Astrocyte of the cerebellum (primary cell): Measurements from ENCODE around the gene SEH1L.

ENCODE experiments used
- DNase-seq: peaks from one replicate; pipeline ENCODE4 v3.0.0-alpha.2; 2011; ENCODE audit warnings: low read depth
- H3K4me3 ChIP-seq: 2 replicates; pipeline ENCODE4 v1.5.1; 2011; ENCODE audit warnings: mild to moderate bottlenecking, low read depth, low read length, moderate library complexity
- in situ Hi-C: cut with HindIII; loops from 2 replicates; pipeline ENCODE4 v1.10.0; 2017; ENCODE audit warnings: low sequenced_read_pairs
- TF ChIP-seq, protein P1 (sequence below): IDR thresholded peaks from 2 replicates; pipeline ENCODE4 v1.5.1; 2012; ENCODE audit warnings: low read length, low read depth, moderate library complexity, mild to moderate bottlenecking; ENCODE audit errors: missing control alignments

Gene SEH1L

DNA sequence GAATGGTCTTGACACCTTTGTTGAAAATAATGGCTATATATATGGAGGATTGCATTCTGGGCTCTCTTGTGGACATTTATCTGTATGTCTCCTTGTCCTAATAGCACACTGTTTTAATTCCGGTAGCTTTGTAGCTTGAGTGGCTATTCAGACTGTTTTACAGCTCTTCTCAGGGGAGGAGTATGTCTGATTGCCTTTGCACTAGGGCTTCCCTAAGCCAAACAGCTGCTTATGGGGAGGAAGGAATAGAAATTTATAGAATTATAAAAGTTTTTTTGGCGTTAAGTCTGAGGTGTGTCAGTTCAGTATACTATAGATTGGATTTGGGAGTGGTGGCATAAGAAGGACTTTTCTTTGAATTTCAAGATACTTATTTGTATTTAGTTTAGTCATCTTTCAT lies 12.6 kb downstream of the SEH1L start:
- in situ Hi-C loops: no loop called here
- no peak for DNase-seq
- no peak overlapping the region for H3K4me3 ChIP-seq
- TF ChIP-seq, protein P1, sequence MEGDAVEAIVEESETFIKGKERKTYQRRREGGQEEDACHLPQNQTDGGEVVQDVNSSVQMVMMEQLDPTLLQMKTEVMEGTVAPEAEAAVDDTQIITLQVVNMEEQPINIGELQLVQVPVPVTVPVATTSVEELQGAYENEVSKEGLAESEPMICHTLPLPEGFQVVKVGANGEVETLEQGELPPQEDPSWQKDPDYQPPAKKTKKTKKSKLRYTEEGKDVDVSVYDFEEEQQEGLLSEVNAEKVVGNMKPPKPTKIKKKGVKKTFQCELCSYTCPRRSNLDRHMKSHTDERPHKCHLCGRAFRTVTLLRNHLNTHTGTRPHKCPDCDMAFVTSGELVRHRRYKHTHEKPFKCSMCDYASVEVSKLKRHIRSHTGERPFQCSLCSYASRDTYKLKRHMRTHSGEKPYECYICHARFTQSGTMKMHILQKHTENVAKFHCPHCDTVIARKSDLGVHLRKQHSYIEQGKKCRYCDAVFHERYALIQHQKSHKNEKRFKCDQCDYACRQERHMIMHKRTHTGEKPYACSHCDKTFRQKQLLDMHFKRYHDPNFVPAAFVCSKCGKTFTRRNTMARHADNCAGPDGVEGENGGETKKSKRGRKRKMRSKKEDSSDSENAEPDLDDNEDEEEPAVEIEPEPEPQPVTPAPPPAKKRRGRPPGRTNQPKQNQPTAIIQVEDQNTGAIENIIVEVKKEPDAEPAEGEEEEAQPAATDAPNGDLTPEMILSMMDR: no peak

GRCh38 chr18:12960853-12961397 lies 13.1 kb downstream of the SEH1L start:
- no peak overlapping the region for H3K4me3 ChIP-seq
- TF ChIP-seq, protein P1: no peak
- no peak for DNase-seq
- in situ Hi-C loops: no loop called here

DNA sequence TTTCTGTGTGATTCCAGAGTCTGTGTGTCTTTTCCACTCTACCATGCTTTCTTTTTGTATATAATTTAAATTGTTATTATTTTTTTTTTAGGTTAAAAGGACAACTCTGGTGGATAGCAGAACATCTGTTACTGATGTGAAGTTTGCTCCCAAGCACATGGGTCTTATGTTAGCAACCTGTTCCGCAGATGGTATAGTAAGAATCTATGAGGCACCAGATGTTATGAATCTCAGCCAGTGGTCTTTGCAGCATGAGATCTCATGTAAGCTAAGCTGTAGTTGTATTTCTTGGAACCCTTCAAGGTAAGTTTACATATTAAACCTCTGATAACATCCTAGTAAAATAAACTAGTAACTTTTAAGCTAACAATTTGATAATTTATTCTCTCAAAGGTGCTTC lies 15.3 kb downstream of the SEH1L start:
- DNase-seq: no peak
- no peak overlapping the region for H3K4me3 ChIP-seq
- in situ Hi-C loops: no loop called here
- TF ChIP-seq, protein P1: no peak

DNA sequence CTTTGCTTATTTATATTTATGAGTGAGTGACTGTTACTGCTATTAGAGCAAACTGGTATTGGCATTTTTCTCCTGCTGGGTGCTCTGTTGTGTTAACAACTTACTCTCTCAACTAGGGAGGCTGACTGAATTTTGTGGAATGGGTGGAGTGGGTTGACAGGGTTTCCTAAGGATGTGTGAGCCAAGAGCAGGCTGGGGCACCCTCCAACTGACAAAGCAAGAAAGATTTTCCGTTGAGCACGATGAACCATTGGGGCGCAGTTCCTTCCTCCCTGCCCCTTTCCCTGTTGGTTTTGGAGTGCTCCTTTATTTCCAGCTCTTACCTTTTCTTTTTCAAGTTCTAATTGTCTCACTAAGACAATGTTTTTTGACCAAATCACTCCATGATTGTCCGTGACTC lies 20.3 kb downstream of the SEH1L start:
- no peak overlapping the region for H3K4me3 ChIP-seq
- no peak for DNase-seq
- TF ChIP-seq, protein P1: no peak
- in situ Hi-C loops: no loop called here

GRCh38 chr18:12968619-12969018 lies 20.8 kb downstream of the SEH1L start:
- in situ Hi-C loops: no loop called here
- DNase-seq: no peak
- TF ChIP-seq, protein P1: no peak

DNA sequence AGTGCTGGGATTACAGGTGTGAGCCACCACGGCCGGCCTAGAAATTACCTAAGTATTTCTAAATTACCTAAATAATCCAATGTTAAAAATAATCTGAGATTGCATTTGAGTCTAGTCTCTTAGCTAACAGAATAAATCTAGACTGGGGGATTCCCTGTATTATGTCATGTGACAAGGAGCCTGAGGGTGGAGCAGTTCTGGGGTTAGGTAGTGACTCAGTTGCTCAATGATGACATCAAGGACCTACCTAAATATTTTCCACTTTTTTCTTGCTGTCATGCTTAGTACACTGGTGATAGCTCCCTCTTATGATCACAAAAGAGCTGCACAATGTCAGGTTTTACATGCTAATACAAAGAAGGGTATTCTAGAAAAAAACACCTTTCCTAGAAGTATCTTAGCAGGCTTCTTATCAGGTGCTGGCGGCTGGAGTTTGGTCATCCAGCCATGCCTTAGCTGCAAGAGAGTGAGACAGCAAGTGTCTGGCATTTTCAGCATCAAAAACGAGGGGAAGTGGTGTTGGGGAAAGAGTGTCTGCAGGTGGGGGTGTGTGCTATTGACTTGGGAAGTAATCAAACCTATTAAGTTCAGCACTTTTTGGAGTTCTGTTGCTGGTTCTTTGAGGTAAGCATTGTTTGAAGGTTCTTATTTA lies 25.9 kb downstream of the SEH1L start:
- no peak overlapping the region for H3K4me3 ChIP-seq
- in situ Hi-C loops: no loop called here
- TF ChIP-seq, protein P1: no peak
- DNase-seq: no peak

More at GRCh38 chr18:12968619-12969018, 20.8 kb downstream of the SEH1L start:
- H3K4me3 ChIP-seq: no peak overlapping the region

- TF ChIP-seq, protein P1: no peak
Observed at GRCh38 chr18:12975488-12975887, 27.7 kb downstream of the SEH1L start.

More at GRCh38 chr18:12975488-12975887, 27.7 kb downstream of the SEH1L start:
- in situ Hi-C loops: no loop called here
- DNase-seq: no peak
- no peak overlapping the region for H3K4me3 ChIP-seq
